Hepatocyte (in vitro differentiated cells): ENCODE results near the gene CAMK2N2. TPM values are rescaled to one million over a fixed set of nuclear protein-coding genes. Genes with fewer than 3 reads are reported as not detected.

Source experiments
- DNase-seq: peaks from one replicate; pipeline ENCODE4 v3.0.0-alpha.2; 2016; ENCODE audit warnings: low spot score
- H2AFZ ChIP-seq: fragments of 200-600 bp; sonication (generic); 2 replicates; pipeline ENCODE4 v1.6.0; 2016; ENCODE audit warnings: antibody characterized with exemption, mild to moderate bottlenecking
- H3K27ac ChIP-seq: fragments of 200-600 bp; sonication (generic); 2 replicates; pipeline ENCODE4 v1.5.1; 2016; ENCODE audit warnings: mild to moderate bottlenecking
- H3K27me3 ChIP-seq: fragments of 200-600 bp; sonication (generic); 2 replicates; pipeline ENCODE4 v1.6.1; 2016
- H3K36me3 ChIP-seq: fragments of 200-600 bp; sonication (generic); replicated peaks from 2 replicates; pipeline ENCODE4 v1.5.1; 2016; ENCODE audit warnings: low read depth; ENCODE audit not compliant: insufficient read depth
- H3K4me1 ChIP-seq: fragments of 200-600 bp; sonication (generic); 2 replicates; pipeline ENCODE4 v1.5.1; 2016; ENCODE audit warnings: mild to moderate bottlenecking, moderate library complexity; ENCODE audit not compliant: insufficient read depth
- H3K4me2 ChIP-seq: fragments of 200-600 bp; sonication (generic); 2 replicates; pipeline ENCODE4 v1.6.0; 2016
- H3K4me3 ChIP-seq: fragments of 200-600 bp; sonication (generic); 2 replicates; pipeline ENCODE4 v1.5.1; 2016; ENCODE audit warnings: mild to moderate bottlenecking
- H3K79me2 ChIP-seq: fragments of 200-600 bp; sonication (generic); 2 replicates; pipeline ENCODE4 v1.6.0; 2017; ENCODE audit warnings: mild to moderate bottlenecking
- H3K9me2 ChIP-seq: fragments of 200-600 bp; sonication (generic); replicated peaks from 2 replicates; pipeline ENCODE4 v1.6.0; 2017; ENCODE audit warnings: mild to moderate bottlenecking; ENCODE audit not compliant: insufficient read depth
- H3K9me3 ChIP-seq: fragments of 200-600 bp; sonication (generic); 2 replicates; pipeline ENCODE4 v1.5.1; 2016; ENCODE audit warnings: low read depth, mild to moderate bottlenecking
- H4K20me1 ChIP-seq: fragments of 200-600 bp; sonication (generic); 2 replicates; pipeline ENCODE4 v1.6.0; 2016; ENCODE audit warnings: mild to moderate bottlenecking; ENCODE audit not compliant: insufficient read depth, poor library complexity, severe bottlenecking
- EZH2 ChIP-seq: fragments of 200-600 bp; sonication (generic); IDR thresholded peaks from 2 replicates; pipeline ENCODE4 v1.6.1; 2016; ENCODE audit warnings: antibody characterized with exemption, mild to moderate bottlenecking, borderline replicate concordance
- EZH2phosphoT487 ChIP-seq: fragments of 200-600 bp; sonication (generic); IDR thresholded peaks from one replicate; pipeline ENCODE4 v1.6.1; 2018; ENCODE audit warnings: antibody characterized with exemption, mild to moderate bottlenecking, low read depth, moderate library complexity; ENCODE audit not compliant: unreplicated experiment, severe bottlenecking
- whole genome bisulfite sequencing: methylation state at CpG from one replicate; pipeline ENCODE4 v1.1.6; 2016; ENCODE audit warnings: low lambda C conversion rate; ENCODE audit errors: missing lambda C conversion rate; 5-methylcytosine and 5-hydroxymethylcytosine counted together
- polyA plus RNA-seq: library from polyadenylated mRNA; unstranded; fragments of >200 nt; fragmentation: Nextera tagmentation; extraction: Ambion mirVana; gene quantifications from 2 replicates; pipeline ENCODE4 v1.2.1, GENCODE V29; 2016
- total RNA-seq: library from RNA; depleted of rRNA; stranded (reverse); fragments of >200 nt; gene quantifications from 2 replicates; pipeline ENCODE4 v1.2.3, GENCODE V29; 2014
- TF ChIP-seq, protein P1 (sequence below): fragments of 200-600 bp; sonication (generic); IDR thresholded peaks from 2 replicates; pipeline ENCODE4 v1.5.1; 2016; ENCODE audit warnings: antibody characterized with exemption, mild to moderate bottlenecking; ENCODE audit not compliant: poor library complexity

Gene CAMK2N2
- total and polyA plus RNA-seq, 2 experiments from 2014 or later, result 0.11 TPM; not detected in 1

DNA sequence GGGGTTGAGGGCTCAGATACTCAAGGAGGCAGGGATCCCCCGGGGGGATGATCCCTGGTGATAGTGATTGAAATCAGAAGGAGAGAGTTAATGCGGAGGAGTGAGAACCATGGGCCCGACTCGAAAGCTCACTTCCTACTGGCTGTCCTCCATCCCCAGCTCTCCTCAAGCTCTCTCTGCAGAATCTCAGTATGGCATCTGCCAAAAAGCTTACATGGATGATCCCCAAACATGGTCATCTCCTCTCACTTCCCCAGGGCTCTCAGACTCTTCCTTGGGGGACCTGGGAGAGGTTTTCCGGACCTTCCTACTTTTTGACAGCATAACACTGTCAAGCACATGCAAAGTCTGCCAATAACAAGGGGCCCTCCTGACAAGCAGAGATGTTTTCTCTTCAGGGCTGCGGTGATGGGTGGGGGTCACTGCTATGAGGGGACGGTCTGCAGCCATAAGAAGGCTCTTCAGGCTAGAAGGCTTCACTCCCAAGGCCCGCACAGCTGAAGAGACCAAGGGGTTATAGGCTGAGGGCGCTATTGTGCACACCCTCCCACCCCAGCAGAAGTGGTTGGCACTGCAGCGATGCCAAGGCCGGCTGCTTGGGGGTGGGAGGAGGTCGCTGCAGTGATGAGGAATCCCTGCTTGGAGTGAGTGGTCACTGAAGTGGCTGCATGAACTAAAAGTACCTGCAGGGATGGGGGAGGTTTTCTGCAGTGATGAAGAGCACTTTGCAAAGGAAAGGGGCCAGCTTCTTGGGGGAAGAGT, 32.8 kb downstream of the CAMK2N2 start:
- Histone ChIP-seq H3K79me2 (no peaks in the 10 kb centered on the region), H3K9me2 (no peaks in the 10 kb centered on the region), H4K20me1 (no peaks in the 10 kb centered on the region), H3K9me3 (no peaks in the 10 kb centered on the region), H3K36me3 (no peaks in the 10 kb centered on the region), H3K27me3 (peaks cover 62% of the 10 kb centered on the region), H3K4me2 (peak overlapping the region; percentile 99), H3K4me1 (peaks cover 12% of the 10 kb centered on the region), H2AFZ (no peak overlapping the region), H3K4me3 (no peak overlapping the region), H3K27ac (no peak overlapping the region)
- WGBS, result 53% methylated on average over 11 of the region's 12 CpGs
- DNase-seq, result no peak
- TF ChIP-seq EZH2 (no peak), EZH2phosphoT487 (no peak)
- TF ChIP-seq, protein P1, sequence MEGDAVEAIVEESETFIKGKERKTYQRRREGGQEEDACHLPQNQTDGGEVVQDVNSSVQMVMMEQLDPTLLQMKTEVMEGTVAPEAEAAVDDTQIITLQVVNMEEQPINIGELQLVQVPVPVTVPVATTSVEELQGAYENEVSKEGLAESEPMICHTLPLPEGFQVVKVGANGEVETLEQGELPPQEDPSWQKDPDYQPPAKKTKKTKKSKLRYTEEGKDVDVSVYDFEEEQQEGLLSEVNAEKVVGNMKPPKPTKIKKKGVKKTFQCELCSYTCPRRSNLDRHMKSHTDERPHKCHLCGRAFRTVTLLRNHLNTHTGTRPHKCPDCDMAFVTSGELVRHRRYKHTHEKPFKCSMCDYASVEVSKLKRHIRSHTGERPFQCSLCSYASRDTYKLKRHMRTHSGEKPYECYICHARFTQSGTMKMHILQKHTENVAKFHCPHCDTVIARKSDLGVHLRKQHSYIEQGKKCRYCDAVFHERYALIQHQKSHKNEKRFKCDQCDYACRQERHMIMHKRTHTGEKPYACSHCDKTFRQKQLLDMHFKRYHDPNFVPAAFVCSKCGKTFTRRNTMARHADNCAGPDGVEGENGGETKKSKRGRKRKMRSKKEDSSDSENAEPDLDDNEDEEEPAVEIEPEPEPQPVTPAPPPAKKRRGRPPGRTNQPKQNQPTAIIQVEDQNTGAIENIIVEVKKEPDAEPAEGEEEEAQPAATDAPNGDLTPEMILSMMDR, result no peak

DNA sequence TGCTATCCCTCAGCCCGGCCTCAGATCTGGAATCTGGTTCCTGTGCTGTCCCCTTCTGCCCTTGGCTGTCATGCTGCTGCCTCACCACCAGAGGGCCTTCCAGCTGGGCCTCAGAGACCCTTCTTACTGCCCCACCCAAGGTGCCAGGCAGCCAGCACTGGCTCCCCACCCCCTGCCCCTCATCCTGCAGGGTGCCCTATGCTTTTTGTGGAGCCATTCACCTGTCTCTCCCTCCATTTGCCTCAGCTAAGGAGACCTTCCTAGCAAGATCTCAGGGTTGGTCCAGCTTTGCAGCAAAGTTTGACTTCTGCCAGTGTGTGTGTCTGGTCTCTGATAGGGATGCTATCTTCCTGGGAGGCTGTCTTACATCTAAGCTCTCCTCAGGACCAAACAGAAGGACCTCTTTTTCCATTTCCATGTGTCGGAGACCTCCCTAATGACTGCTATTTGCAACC, 33.8 kb downstream of the CAMK2N2 start:
- H2AFZ ChIP-seq, result no peak overlapping the region
- no peak for DNase-seq
- no peak overlapping the region for H3K27ac ChIP-seq
- no peaks in the 10 kb centered on the region for H3K36me3 ChIP-seq
- no peak overlapping the region for H3K4me3 ChIP-seq
- H4K20me1 ChIP-seq, result no peaks in the 10 kb centered on the region
- H3K79me2 ChIP-seq, result no peaks in the 10 kb centered on the region
- 69% methylated on average over 2 of the region's 2 CpGs for WGBS
- peaks cover 57% of the 10 kb centered on the region for H3K27me3 ChIP-seq
- H3K9me3 ChIP-seq, result no peaks in the 10 kb centered on the region
- no peaks in the 10 kb centered on the region for H3K9me2 ChIP-seq
- no peak for TF ChIP-seq EZH2phosphoT487
- TF ChIP-seq EZH2, result no peak
- TF ChIP-seq, protein P1, result peak; percentile 59
- H3K4me2 ChIP-seq, result no peak overlapping the region
- H3K4me1 ChIP-seq, result peaks cover 12% of the 10 kb centered on the region

DNA sequence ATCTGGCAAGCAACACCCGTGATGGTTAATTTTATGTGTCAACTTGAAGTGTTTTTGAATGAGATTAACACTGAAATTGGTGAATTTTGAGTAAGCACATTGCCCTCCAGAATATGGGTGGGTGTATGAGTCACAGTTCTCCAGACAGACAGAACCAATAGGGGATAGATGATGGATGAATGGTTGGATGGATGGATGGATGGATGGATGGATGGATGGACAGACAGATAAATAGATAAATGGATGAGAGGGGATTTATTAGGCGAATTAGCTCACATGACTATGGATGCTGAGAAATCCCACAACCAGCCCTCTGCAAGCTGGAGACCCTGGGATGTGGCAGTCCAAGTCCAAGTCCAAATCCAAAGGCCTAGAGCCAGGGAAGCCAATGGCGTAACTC, 37.4 kb downstream of the CAMK2N2 start:
- WGBS, result 81% methylated on average over 3 of the region's 3 CpGs
- TF ChIP-seq EZH2phosphoT487 (no peak), EZH2 (no peak)
- TF ChIP-seq, protein P1, result no peak
- no peaks in the 10 kb centered on the region for H3K4me1 ChIP-seq
- H3K27ac ChIP-seq, result no peak overlapping the region
- H3K4me2 ChIP-seq, result no peak overlapping the region
- no peaks in the 10 kb centered on the region for H3K79me2 ChIP-seq
- H3K4me3 ChIP-seq, result no peak overlapping the region
- H3K36me3 ChIP-seq, result no peaks in the 10 kb centered on the region
- no peaks in the 10 kb centered on the region for H3K9me2 ChIP-seq
- no peak overlapping the region for H2AFZ ChIP-seq
- DNase-seq, result no peak
- H4K20me1 ChIP-seq, result no peaks in the 10 kb centered on the region
- peaks cover 29% of the 10 kb centered on the region for H3K27me3 ChIP-seq
- no peaks in the 10 kb centered on the region for H3K9me3 ChIP-seq
